ENCODE measurements around the gene EPN1. TPM values are rescaled to one million over a fixed set of nuclear protein-coding genes. Genes with fewer than 3 reads are reported as not detected.
A peak's percentile ranks its signal among the peaks of the same experiment; 100 is the strongest.

Gene EPN1
- total RNA-seq, 3 donors from 2014 or later (not counting 1 experiment from before 2014, with no cell fraction given), result 47.6 to 56.4 (median 51.8) TPM

DNA sequence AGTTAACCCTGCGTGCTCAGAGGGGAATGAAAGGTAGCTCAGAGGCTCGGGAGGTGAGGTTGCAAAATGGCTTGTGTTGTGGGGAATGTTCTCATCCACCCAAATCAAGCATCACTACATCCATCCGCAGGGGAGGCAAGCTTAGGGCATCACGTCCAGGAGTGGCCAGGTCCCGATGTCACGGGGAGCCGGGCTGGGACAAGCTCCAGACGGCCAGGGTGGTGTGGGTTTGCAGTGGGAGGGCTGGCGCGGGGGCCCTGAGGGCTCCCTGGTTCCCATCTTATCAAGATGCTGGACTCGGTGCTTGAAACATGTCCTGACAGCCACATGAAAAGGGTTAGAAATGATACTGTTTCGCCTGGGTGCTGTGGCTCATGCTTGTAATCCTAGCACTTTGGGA lies 25.8 kb downstream of the EPN1 start:
- Histone ChIP-seq H3K4me3 (ENCODE audit: low read length) (no peak overlapping the region), H3K27me3 (ENCODE audit: control insufficient read depth, insufficient read depth, low read length) (no peaks in the 10 kb centered on the region), H3K27ac (ENCODE audit: low read length) (no peak overlapping the region), H3K9me3 (ENCODE audit: control insufficient read depth, insufficient read depth, low read length) (no peaks in the 10 kb centered on the region), H3K36me3 (ENCODE audit: control insufficient read depth, insufficient read depth, low read length) (peaks cover 12% of the 10 kb centered on the region), H3K4me1 (ENCODE audit: control insufficient read depth, insufficient read depth, low read length) (peaks cover 5% of the 10 kb centered on the region)
- Mint-ChIP-seq H3K4me1 (peaks cover 7 to 11% of the 10 kb centered on the region in 2 donors), H3K27ac (no peak overlapping the region), H3K36me3 (no peaks in the 10 kb centered on the region), H3K9me3 (no peaks in the 10 kb centered on the region), H3K27me3 (ENCODE audit: low read depth in 2 of 2) (no peaks in the 10 kb centered on the region), H3K4me3 (no peak overlapping the region)
- intact Hi-C loops (cut with micrococcal nuclease), result no loop called here
- no peak for ATAC-seq
- no peak for DNase-seq
- 97% methylated on average over 9 of the region's 12 CpGs for WGBS (ENCODE audit: insufficient coverage)
- TF ChIP-seq, protein P1, sequence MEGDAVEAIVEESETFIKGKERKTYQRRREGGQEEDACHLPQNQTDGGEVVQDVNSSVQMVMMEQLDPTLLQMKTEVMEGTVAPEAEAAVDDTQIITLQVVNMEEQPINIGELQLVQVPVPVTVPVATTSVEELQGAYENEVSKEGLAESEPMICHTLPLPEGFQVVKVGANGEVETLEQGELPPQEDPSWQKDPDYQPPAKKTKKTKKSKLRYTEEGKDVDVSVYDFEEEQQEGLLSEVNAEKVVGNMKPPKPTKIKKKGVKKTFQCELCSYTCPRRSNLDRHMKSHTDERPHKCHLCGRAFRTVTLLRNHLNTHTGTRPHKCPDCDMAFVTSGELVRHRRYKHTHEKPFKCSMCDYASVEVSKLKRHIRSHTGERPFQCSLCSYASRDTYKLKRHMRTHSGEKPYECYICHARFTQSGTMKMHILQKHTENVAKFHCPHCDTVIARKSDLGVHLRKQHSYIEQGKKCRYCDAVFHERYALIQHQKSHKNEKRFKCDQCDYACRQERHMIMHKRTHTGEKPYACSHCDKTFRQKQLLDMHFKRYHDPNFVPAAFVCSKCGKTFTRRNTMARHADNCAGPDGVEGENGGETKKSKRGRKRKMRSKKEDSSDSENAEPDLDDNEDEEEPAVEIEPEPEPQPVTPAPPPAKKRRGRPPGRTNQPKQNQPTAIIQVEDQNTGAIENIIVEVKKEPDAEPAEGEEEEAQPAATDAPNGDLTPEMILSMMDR (IDR thresholded peaks at IDR 0.05), result no peak

DNA sequence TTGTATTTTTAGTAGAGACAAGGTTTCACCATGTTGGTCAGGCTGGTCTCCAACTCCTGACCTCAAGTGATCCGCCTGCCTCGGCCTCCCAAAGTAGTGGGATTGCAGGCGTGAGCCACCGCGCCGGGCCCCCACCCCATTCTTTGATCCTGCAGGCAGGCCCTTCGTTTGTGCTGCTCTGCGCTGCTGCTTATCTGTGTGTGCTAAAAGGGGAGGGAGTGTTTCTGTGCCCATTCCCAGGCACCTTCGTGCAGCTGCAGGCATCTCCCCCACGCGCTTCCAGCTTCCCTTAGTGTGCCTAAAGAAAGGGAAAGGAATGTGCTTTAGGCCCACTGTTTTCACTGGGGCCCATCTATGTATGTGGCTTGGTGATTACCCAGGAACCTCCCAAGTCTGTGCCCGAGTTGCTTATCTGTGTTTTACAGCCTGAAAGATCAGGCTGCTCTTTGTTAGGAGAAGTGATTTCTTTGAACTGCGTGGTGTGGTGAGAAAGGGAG lies 27.2 kb downstream of the EPN1 start:
- H3K27me3 ChIP-seq (ENCODE audit: control insufficient read depth, insufficient read depth, low read length), result no peaks in the 10 kb centered on the region
- Mint-ChIP-seq H3K27ac (no peak overlapping the region), H3K4me1 (peaks cover 7 to 11% of the 10 kb centered on the region in 2 donors), H3K4me3 (no peak overlapping the region), H3K36me3 (no peaks in the 10 kb centered on the region), H3K27me3 (ENCODE audit: low read depth in 2 of 2) (no peaks in the 10 kb centered on the region), H3K9me3 (no peaks in the 10 kb centered on the region)
- WGBS (ENCODE audit: insufficient coverage), result 87% methylated on average over 13 of the region's 13 CpGs
- no peak overlapping the region for H3K4me3 ChIP-seq (ENCODE audit: low read length)
- no peak for DNase-seq
- peaks cover 5% of the 10 kb centered on the region for H3K4me1 ChIP-seq (ENCODE audit: control insufficient read depth, insufficient read depth, low read length)
- TF ChIP-seq, protein P1 (IDR thresholded peaks at IDR 0.05), result no peak
- no peak for ATAC-seq
- H3K27ac ChIP-seq (ENCODE audit: low read length), result no peak overlapping the region
- H3K36me3 ChIP-seq (ENCODE audit: control insufficient read depth, insufficient read depth, low read length), result no peaks in the 10 kb centered on the region
- intact Hi-C loops (cut with micrococcal nuclease), result no loop called here
- no peaks in the 10 kb centered on the region for H3K9me3 ChIP-seq (ENCODE audit: control insufficient read depth, insufficient read depth, low read length)

DNA sequence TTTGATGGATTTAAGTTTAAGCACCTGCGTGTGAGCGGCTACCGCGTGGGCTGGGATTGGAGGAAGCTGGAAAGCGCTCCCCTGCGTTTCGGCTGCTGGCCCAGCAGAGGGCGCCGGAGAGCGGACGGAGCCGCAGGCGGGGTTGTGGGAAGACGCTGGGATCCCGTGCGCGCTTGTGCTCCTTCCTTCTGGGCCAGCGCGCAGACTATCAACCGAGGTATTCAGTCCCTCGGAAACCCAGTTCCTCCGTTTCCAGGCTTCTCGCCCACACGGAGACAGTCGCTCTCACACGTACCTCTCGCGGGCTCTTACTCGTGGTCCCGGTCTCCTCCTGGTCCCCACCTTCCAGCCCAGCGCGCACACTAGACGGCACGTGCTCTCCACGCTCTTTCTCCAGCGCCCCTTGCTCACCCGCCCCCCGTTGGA lies 28.8 kb downstream of the EPN1 start:
- Mint-ChIP-seq H3K4me1 (peaks cover 7 to 11% of the 10 kb centered on the region in 2 donors), H3K4me3 (no peak overlapping the region), H3K27ac (no peak overlapping the region), H3K36me3 (no peaks in the 10 kb centered on the region), H3K9me3 (no peaks in the 10 kb centered on the region), H3K27me3 (ENCODE audit: low read depth in 2 of 2) (no peaks in the 10 kb centered on the region)
- Histone ChIP-seq H3K9me3 (ENCODE audit: control insufficient read depth, insufficient read depth, low read length) (no peaks in the 10 kb centered on the region), H3K4me1 (ENCODE audit: control insufficient read depth, insufficient read depth, low read length) (peaks cover 5% of the 10 kb centered on the region), H3K36me3 (ENCODE audit: control insufficient read depth, insufficient read depth, low read length) (no peaks in the 10 kb centered on the region), H3K4me3 (ENCODE audit: low read length) (no peak overlapping the region), H3K27me3 (ENCODE audit: control insufficient read depth, insufficient read depth, low read length) (no peaks in the 10 kb centered on the region), H3K27ac (ENCODE audit: low read length) (no peak overlapping the region)
- ATAC-seq (peak in 2 of 3 donors; percentile 72 to 75), DNase-seq (peak; percentile 39 to 60)
- intact Hi-C loops (cut with micrococcal nuclease), result no loop called here
- TF ChIP-seq, protein P1 (IDR thresholded peaks at IDR 0.05), result peak; percentile 73
- WGBS (ENCODE audit: insufficient coverage), result 67% methylated on average over 38 of the region's 38 CpGs

Data from natural killer cell (primary cell).